HG03575 (cell line): ENCODE measurements around the gene RAB7B.
"Not testable (repeated sequence)": the region's sequence is repeated elsewhere in the genome, so short reads cannot be mapped to it uniquely, and the experiment has no call there.

Experiments
- ATAC-seq: cut with Tn5 transposase; IDR thresholded peaks from one replicate; pipeline ENCODE4 v1.9.1; 2021; ENCODE audit not compliant: unreplicated experiment, insufficient number of reproducible peaks, low FRiP score; ENCODE audit errors: extremely low read depth

The RAB7B gene

GRCh38 chr1:206001476-206001888 is 1.7 kb downstream of the RAB7B start:
- no peak for ATAC-seq

GRCh38 chr1:206000641-206001339 is 2.4 kb downstream of the RAB7B start:
- no peak for ATAC-seq

DNA sequence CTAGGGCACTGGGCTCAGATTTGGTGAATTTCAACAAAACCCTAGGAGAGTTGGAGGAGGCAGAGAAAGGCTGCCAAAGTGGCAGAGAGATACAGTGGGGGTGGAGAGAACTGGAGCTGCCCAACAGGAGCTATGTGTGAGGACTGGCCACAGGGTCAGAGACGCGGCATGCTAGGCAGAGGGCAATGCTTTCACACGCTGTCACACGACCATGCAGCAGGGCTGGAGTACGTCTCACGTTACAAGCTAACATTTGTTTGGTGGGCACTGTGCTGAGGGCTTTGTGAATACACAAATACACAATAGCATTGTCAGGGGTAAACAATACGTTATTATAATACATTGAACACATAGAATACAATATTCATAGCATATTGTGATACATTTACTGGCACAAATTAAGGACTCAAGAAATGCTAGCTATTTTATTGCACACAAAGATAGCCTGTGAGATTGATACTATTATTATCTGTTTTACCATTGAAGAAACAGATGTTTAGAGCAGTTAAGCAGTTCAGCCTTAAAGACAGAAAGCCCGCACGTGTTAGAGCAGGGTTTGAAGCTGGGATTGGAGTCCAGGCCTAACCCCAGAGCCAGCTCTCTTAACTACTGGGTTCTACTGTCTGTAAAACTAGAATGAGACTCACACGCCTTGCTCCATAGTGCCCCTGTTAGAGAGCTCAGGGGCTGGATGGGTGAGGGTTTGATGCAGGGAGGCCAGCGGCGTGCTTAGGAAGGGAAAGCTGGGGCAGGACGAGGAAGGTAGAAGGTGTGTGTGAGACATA is 4.5 kb downstream of the RAB7B start:
- no peak for ATAC-seq

- ATAC-seq, result not testable (repeated sequence)
Measured at GRCh38 chr1:205996641-205997040, 6.6 kb downstream of the RAB7B start.

DNA sequence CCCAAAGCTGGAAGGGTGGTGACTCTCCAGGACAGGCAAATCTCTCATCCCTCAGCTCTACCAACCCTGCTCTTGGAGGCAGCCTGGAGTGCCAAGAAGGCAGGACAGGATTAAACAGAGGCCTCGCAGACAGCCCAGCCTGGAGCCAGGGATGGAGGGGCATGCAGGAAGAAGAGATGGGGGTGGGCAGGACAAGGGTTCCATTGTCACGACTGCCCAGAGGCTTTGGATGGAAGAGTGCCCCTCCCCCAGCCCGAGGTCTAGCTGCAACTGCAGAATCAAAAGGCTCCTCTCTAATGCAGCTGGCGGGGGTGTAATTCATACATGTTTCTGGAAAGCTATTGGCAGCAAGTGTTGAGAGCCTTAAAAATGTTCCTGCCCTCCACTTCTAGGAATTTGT is 8.8 kb downstream of the RAB7B start:
- no peak for ATAC-seq

- no peak for ATAC-seq
Measured at GRCh38 chr1:205993068-205993467, 10.1 kb downstream of the RAB7B start.

- ATAC-seq, result no peak
Measured at GRCh38 chr1:205992218-205992882, 10.8 kb downstream of the RAB7B start.

- ATAC-seq, result no peak
Measured at GRCh38 chr1:205991237-205991636, 12.0 kb downstream of the RAB7B start.

- no peak for ATAC-seq
Measured at GRCh38 chr1:205990226-205990625, 13.0 kb downstream of the RAB7B start.

- no peak for ATAC-seq
Measured at GRCh38 chr1:205989786-205990185, 13.4 kb downstream of the RAB7B start.

GRCh38 chr1:205988585-205988995 is 14.6 kb downstream of the RAB7B start:
- ATAC-seq, result no peak

- ATAC-seq, result no peak
Measured at GRCh38 chr1:205986861-205987260, 16.3 kb downstream of the RAB7B start.

DNA sequence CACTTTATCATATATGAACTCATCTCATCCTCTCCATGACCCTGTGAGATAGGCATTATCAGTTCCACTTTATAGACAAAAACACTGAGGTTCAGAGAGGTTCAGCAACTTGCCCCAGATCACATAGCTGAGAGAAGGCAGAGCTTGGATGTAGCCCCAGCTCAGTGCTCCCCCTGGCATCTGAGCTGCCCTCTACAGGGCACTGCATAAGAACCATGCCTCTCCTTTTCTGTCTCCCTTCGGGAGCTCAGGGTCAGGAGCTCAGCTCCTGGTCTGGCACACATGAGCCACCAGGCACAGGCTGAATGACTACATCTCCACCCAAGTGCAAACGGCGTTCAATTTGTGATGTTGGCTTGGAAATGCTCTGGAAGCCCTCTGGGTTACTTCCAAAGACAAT is 16.9 kb downstream of the RAB7B start:
- ATAC-seq, result no peak

DNA sequence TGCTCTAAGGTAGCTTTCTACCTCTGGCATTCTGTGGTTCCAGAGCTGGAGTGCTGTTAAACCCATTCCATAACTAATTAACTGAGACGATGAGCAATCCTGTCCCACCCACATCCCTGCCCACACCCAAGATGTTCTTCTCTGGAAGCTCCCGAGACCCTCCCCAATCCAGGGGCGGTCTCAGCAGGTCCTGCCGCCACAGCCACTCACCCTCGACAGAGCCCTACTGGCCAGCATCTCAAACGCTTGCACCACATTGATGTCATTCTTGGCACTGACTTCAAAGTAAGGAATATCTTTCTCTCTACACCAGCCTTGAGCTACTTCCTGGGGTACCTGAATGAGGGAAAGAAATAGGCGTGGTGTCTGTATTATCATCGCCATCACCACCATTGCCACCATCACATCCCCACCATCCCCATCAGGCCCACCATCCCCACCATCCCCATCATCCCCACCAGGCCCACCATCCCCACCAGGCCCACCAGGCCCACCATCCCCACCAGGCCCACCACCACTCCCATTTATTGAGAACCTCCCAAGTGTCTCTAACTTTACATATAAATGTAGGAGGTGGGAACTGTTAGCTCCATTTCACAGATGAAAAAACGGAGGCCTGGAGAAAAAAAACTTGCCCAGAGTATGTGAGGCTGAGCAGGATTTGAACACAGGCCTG is 17.7 kb downstream of the RAB7B start:
- no peak for ATAC-seq

- ATAC-seq, result no peak
Measured at GRCh38 chr1:205983925-205984725, 19.1 kb downstream of the RAB7B start.

DNA sequence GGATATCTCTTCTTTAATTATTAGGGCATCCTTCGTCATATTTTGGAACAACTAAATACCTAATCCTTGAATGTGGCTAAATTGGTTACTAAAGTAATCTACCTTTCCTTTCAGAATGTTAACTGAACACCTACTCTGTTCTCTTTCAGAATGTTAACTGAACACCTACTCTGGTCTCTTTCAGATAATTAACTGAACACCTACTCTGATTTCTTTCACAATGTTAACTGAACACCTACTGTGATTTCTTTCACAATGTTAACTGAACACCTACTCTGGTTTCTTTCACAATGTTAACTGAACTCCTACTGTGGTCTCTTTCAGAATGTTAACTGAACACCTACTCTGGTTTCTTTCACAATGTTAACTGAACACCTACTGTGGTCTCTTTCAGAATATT is 21.9 kb downstream of the RAB7B start:
- ATAC-seq, result no peak

DNA sequence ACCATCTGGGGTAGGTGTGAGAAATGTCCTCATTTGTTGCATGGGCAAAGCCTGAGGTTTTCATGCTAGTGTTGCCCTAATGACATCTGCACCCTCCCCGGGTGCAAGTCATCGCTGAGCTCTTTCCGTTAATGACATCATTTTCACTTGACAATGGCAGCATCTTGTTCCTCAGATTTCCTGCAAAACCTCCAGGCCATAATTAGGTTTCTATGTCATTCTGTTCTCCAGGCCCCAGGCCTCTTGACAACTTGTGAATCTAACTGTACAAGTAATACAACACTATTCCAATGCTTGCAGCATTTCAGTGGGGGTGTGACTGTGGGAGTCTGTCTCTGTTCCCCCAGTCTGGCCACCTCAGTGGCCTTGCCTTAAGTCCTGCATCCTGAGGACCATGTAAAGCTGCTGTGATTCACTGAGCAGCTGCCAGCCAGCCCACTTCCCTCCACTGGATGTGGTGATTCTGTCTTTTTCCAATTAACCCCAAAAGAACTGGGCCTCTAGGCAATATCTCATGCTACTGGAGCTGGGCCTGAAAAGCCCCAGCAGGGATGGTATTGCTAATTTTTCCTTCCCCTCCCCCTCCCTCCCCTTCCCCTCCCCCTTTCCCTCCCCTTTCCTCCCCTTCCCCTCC is 22.8 kb downstream of the RAB7B start:
- no peak for ATAC-seq

DNA sequence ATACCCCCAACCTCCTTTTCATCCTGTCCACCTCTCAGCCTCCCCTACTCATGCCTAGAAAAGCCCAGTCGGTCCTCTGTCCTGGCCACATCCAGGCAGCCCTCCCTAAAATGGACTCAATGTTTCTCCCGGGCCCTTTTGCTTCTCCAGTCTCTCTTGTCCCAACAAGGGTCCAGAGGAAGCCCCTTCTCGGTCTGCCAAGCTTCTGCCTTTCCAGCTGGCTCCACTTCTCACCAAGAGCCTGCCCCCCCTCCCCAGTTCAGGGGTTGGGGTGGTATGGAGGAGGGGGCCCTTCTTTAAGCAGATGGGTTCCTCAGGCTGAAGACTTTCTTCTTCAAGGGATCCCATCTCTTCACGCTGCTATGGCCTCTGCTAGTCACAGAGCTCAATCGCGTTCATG is 23.9 kb downstream of the RAB7B start:
- ATAC-seq, result no peak
